HG03045 (cell line): ENCODE measurements around the gene EPS15.
"Not testable (repeated sequence)": the region's sequence is repeated elsewhere in the genome, so short reads cannot be mapped to it uniquely, and the experiment has no call there.

ENCODE experiments used
- ATAC-seq: cut with Tn5 transposase; IDR thresholded peaks from one replicate; pipeline ENCODE4 v1.9.1; 2021; ENCODE audit warnings: mild to moderate bottlenecking, moderate library complexity; ENCODE audit not compliant: unreplicated experiment

Gene EPS15

GRCh38 chr1:51344276-51344601 lies 174.8 kb downstream of the EPS15 start:
- ATAC-seq, result no peak

- ATAC-seq, result no peak
Measured at GRCh38 chr1:51343624-51344023, 175.4 kb downstream of the EPS15 start.

GRCh38 chr1:51342591-51343206 lies 176.4 kb downstream of the EPS15 start:
- no peak for ATAC-seq

GRCh38 chr1:51341876-51342496 lies 177.1 kb downstream of the EPS15 start:
- no peak for ATAC-seq

- no peak for ATAC-seq
Measured at GRCh38 chr1:51340380-51340779, 178.7 kb downstream of the EPS15 start.

- ATAC-seq, result no peak
Measured at GRCh38 chr1:51336711-51337110, 182.4 kb downstream of the EPS15 start.

- no peak for ATAC-seq
Measured at GRCh38 chr1:51336004-51336403, 183.1 kb downstream of the EPS15 start.

- ATAC-seq, result no peak
Measured at GRCh38 chr1:51331206-51332100, 187.6 kb downstream of the EPS15 start.

GRCh38 chr1:51330331-51331201 lies 188.5 kb downstream of the EPS15 start, which contains the start of gene TTC39A:
TTC39A (minus strand) TSS chr1:51330562; CDS start chr1:51330477, 85 bp downstream.
- ATAC-seq, result no peak

- ATAC-seq, result no peak
Measured at GRCh38 chr1:51329443-51330325, 189.4 kb downstream of the EPS15 start.

GRCh38 chr1:51328926-51329325 lies 190.1 kb downstream of the EPS15 start:
- ATAC-seq, result no peak

GRCh38 chr1:51328279-51328678 lies 190.8 kb downstream of the EPS15 start:
- ATAC-seq, result no peak

GRCh38 chr1:51327386-51327785 lies 191.7 kb downstream of the EPS15 start:
- ATAC-seq, result no peak

- ATAC-seq, result no peak
Measured at GRCh38 chr1:51326839-51327238, 192.2 kb downstream of the EPS15 start.

- no peak for ATAC-seq
Measured at GRCh38 chr1:51325878-51326755, 192.9 kb downstream of the EPS15 start.

- ATAC-seq, result no peak
Measured at GRCh38 chr1:51325391-51325790, 193.7 kb downstream of the EPS15 start.

- not testable (repeated sequence) for ATAC-seq
Measured at GRCh38 chr1:51325011-51325385, 194.1 kb downstream of the EPS15 start.

- no peak for ATAC-seq
Measured at GRCh38 chr1:51324251-51325010, 194.6 kb downstream of the EPS15 start.
